HG03097 (cell line): Measurements from ENCODE around the gene DLGAP1.

Experiments
- ATAC-seq: cut with Tn5 transposase; IDR thresholded peaks from one replicate; pipeline ENCODE4 v1.9.1; 2021; ENCODE audit not compliant: unreplicated experiment, low FRiP score

DLGAP1 gene

DNA sequence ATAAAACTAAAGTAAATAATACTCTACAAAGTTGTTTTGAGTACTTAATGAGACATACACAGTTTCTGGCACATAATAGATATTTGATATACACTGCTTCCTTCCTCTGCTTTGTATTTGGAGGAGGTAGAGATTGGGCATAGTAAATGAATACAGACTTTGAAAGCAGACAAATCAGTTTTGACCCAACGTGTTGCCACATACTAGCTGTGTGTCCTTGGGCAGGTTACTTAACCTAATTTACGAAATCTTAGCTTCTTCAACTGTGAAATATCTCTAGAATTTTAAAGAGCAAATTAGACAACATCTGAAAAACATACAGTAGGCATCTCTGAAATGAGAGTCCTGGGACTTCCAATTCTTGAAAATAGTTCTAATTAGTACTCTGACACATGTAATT, 579.7 kb downstream of the DLGAP1 start:
- no peak for ATAC-seq

DNA sequence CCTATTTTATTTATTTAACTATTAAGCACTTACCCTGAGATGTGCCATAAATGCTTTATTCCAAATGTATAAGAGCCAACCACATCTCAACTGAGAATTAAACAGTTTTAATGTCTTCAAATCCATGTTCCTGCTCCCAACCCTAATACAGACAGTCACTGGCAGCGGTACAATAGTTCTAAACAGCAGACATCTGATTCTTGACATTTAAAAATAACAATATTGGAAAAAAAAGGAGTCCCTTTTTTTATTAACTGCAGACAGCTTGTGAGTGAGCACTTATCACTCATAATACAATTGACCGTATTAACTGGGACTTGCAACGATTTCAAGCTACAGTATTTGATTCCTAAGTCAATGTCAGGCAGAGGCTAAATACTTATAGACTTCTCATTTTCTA, 580.5 kb downstream of the DLGAP1 start:
- no peak for ATAC-seq

DNA sequence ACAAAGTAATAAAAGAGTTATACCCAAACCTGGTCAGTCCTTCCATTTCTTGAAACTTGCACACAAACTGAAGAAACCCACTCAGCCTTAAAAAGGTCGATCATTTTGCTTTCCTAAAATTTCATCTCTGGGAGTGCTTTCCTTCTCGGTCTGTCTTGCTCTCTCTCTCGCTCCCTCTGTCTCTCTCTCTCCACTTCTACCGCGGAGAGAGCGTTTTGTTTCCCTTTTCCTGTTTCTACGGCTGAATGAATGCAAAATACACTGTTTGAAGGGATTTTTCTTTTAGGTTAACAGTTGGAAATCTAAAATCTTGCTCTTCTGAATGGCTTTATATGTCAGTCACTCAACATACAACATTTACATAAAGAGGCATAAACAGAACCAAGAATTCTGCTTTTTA, 581.0 kb downstream of the DLGAP1 start:
- no peak for ATAC-seq

DNA sequence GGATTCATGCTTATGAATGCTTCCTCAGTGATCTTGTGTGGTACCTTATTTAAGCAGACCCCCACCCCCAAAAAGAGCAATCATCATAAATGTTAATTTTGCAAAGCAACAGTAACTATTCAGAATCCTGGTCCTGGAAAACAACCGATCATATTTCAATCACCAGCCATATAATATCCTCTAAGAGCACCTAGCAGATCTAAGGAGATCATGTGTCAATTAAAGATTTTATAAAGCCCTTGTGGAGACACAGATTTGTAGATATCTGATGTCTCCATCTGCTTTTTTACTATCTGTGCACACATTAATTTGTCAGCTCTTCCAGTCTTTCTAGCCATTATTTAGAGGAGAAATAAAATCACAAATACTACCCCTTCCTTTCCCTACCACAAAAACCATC, 581.4 kb downstream of the DLGAP1 start:
- no peak for ATAC-seq

DNA sequence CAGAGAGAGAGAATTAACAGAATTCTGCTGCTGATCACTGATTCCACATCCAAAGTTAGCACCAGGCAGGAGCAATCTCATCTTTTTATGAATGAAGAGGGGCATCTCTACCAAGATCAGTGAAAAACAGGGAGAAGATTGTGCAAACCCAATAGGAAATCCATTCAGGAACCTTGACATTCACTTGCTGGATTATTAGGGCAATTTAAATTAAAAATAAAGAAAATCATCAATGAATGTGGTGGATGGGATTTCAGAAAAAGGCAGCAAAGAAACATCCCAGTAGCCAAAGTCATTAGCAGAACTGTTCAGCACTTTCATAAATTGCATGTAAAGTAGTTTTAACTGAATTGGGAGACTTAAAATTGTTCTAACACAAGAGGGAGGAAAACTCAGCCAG, 581.9 kb downstream of the DLGAP1 start:
- ATAC-seq = no peak

DNA sequence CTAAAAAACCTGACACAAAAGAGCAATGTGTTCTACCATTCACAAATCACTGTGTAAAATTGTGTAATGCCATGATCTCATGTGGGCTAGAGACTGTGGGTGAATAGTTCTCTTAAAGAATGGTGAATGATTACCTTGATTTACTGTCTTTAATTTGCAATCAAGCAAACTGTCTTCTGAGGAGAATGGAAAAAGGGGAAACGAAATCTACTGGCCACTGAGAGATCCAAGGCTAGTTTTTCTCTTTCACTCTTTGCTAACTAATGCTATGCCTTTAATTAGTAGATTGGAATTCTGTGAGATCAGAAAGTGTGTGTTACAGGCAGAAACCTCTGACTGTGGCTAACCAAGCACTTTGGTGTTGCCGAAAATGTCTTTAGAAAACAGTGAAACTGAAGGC, 582.5 kb downstream of the DLGAP1 start:
- ATAC-seq = no peak

DNA sequence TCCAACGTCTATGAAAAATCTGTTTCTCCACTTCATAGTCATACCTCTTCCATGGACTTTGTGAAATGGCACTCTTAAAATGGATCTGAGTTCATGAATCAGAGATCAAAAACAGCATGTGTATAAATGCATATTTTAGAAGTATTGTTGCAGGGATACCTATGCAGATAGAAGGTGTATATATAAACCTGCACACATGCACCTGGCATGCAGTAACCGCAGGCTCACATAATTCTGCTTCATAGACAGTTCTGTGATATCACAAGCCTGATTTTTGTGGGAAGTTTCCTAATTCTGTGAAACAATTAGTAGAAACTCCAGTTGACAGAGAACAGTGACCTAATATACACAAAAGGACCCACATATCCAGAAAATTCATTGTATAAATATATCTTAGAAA, 583.4 kb downstream of the DLGAP1 start:
- no peak for ATAC-seq

DNA sequence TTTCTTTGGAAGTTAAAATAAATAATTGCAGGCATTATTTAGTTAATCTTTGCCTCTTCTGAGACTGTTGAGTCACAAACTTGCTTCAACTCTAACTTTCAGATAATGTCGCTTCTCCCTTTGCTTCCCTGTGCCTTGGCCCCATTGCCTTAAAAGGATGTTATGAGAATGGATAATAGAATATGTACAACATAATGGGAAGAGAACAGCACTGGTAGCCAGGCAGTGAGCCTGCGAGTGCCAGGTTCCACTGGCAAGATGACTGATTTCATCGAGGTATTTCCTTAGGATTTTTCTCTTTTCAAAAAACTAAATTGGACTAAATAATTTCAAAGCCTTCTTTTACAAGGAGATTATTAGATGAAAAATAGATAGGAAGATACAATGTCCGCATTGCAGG, 584.2 kb downstream of the DLGAP1 start:
- ATAC-seq = no peak

DNA sequence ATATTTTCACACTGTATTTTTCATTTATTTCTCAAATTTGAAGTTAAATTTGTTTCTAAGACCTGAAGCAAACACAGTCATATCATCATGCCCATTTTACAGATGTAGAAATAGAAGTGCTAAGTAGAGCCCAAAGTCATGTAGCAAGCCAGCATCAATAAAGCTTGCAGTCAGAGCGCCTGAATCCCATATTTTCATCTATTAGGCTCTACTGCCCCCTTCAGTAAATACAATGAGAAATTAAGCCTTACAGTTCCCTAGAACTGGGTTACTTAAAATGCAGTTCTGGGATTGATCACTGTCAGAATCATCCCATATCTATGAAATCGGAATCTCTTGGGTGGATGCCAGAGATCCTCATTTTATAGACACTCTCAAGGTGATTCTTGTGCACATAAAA, 585.3 kb downstream of the DLGAP1 start:
- no peak for ATAC-seq

DNA sequence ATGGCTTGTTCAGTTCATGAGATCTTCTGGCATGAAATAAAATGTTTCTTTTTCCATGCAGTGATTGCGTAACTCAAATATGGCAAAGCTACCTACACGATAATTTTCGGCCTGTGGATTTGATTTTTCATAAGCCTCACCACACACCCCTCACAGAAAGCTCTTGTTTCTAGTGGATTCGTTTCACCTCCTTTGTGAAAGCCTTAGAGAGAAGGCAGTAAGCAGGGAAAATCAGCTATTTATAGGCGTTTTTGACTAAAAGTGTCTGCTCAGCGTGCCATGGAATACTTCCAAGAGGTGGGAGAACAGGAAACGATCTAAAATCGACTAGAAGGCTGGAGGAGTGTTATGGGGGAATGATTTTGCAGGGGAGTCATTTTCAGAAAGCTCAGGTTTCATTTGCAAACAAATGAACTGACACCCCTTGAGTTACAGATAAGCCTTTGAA, 587.2 kb downstream of the DLGAP1 start:
- no peak for ATAC-seq

DNA sequence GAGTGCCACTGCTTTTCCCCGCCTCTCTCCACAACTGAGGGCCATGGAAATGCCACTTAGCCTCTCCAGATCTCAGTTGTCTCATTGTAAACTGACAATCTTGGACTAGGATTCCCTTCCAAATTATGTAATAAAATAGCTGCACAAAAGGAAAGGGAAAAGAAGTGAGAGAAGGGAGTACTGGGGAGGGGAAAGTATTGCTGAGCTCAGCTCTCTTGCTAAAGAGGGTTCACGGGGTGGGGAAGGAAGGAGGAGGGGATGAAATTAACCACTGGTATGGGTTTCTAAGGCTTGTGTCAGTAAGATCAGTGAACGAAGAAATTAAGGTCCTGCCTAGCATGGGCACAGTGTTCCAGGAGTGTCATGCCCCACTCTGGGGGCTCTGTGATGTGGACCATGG, 587.9 kb downstream of the DLGAP1 start:
- ATAC-seq = no peak

DNA sequence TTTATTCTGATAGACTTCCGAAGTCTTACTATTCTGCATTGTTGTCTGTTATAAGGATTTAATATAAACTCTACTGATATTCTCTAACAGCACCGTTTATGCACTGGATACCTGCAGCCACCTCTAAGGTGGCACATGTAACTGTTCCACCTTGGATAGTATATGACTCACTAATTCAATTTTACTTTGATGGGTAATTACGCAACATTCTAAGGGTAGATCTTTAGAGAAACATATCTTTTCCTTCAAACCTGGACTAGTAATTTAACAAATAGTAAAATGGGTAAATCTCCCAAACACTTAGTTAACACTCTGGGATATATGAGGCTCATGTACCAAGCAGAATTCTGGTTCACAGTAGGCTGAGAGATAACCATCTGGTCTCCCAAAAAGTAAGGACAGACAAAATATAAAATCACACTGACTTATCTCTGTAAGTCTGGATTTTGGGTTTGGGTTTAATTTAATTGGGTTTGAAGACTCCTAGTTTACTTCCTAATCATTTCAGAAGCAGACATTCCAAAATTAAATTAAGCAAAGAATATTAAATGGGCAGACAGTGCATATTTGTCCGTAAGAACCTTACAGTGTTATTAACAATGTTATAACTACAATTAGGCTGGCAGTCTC, 590.3 kb downstream of the DLGAP1 start:
- ATAC-seq = no peak

DNA sequence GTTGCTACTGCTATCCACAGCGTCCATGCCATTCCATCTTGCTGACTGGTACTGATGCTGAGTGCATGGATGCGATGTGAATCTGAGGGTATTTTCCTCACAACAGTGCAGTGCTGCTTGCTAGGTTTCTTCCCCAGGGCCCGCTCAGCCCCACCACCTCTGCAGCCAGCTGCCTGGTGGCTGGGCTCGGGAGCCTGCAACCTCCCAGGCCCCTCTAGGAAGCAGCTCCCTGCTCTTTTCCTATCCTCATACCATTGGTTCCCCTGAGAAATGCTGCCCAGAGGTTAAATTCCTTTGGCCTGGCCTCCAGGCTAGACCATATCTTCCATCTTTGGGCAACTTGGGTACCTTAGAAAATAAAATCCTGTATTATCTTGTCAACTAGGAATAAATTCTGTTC, 591.5 kb downstream of the DLGAP1 start:
- no peak for ATAC-seq

DNA sequence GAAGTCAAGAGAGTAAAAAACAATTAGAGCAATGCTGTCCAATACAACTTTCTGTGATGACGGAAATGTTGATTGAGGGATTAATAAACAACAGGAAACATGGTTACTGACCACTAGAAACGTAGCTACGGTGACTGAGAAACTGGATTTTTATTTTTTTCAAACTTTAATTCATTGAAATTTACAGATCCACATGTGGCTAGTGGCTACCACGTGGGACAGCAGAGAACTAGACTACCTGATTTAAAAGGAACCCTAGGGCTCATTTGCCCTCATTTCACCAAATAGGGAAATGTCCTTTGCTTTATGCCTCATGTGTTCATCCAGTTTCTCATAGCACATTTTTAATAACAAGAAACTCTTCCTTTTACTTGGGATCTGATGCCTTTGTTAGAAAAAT, 592.1 kb downstream of the DLGAP1 start:
- ATAC-seq = no peak

DNA sequence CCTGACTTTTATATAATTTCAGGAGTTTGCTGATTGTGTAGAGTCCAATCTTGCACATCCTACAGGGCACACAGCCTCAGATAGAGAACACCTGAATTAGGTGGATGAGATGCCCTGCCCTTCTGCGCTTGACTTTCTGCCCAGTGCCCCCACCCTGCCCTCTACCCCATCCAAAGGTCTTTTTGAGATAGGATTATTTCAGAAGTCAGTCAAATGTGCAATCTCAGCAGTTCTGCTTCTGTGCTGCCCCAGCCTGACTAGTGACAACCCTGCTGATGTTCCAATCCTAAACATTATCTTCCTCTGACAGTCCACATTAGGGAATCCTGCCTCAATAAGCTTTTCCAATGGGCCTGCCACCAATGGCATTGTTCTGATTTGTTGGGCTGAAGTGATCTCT, 593.6 kb downstream of the DLGAP1 start:
- no peak for ATAC-seq

DNA sequence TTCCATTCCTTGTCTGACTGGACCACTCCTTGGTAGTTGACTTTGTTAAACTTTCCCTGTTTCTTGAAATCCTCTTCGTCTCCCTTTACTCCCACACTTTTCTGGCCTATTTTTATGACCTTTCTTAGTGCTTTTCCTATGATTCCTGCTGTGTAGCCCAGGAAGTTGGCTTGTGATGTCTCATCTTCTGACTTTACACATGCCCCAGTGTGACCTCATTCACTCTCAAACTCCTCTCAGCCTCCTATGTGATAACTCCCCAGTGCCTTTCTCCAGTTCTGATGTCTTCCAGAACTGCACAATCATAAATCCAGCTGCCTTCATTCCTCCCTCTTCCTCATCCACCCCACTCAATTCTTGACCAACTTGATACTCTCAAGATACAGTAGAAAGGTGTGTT, 597.6 kb downstream of the DLGAP1 start:
- no peak for ATAC-seq

DNA sequence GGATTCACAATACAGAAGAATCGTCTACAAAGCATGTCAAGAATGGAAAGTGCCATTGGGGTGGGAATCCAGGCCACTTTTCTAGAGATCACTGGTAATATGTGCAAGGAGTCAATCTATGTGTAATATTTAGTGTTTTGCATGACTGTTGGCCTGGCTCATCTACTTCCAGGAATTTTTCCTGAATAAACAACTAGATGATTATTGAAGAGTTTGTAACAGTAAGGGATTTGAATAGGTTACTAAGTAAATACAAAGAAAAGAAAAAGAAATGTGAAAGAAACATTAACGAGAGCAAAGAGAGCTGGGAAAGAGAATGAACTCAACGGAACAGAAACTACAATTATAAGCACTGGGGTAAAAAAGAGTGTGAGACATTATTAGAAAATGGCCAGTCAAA, 599.1 kb downstream of the DLGAP1 start:
- no peak for ATAC-seq

DNA sequence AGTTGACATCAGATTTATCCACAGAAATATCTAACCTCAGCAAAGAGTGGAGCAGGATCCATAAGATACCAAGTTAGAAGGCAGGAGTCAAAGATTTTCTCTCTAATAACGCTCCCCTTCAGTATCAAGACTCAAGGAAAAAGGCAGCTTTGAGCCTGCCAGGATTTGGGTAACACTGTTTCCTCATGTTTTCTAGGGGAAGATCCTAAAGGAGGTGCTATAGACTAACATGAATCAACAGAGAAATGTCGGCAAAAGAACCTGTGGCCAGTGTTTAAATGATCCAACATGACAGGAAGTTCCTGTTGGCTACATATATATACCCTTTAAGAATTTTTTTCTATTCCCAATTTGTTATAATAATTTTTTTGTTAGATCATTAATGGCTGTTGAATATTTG, 602.8 kb downstream of the DLGAP1 start:
- no peak for ATAC-seq

DNA sequence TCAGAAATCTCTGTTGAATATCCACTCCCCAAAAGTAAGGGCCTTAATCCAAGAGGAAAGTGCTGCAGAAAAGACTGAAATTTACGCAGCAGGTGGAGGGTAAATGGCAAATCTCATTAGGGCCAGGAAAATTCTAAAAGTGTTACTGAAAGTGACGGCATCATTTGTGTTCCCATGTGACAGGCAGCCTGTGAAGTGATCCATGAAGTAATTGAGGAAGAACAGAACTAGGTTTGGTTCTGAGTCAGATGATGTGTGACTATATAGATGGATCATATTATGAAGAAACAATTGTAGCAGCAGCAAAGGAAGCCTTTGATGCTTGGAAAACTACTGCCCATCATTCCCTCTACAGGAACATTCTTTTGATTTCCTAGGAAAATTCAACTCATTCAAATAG, 603.9 kb downstream of the DLGAP1 start:
- no peak for ATAC-seq

DNA sequence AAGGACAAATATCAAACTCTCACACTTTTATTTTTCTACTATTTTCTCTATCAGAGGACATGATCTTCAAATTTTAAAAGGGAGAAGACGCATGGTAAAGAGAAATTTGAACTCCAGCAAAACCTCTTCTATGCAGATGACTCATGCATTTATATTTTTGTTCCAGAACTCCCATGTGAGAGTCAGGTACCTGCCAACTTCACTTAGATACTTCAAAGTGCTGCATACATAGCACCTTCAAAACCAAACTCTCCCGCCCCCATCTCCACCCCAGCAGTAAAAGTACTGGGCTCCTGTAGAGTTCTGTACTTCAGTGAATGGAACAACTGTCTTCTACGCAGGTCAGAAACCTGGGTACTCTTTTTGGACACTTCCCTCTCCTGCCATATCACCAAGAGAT, 606.8 kb downstream of the DLGAP1 start:
- no peak for ATAC-seq

DNA sequence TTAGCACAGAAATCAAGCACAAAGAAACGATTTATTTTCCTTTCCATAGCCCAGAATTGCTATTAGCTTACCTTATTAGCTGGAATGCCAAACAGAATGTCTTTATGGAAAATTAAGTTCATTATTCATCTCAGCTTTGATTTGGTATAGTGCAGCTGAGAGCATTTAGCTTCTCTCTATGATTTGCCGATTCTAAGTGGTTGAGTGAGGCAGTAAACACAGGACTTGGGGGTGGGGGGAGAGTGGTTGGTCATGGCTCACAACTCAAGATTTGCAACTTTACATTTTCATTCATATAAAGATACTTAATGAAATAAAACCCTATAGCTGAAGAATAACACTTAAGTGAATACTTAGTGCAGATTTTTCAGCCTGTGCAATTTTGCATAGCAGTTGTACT, 609.9 kb downstream of the DLGAP1 start:
- ATAC-seq = no peak

DNA sequence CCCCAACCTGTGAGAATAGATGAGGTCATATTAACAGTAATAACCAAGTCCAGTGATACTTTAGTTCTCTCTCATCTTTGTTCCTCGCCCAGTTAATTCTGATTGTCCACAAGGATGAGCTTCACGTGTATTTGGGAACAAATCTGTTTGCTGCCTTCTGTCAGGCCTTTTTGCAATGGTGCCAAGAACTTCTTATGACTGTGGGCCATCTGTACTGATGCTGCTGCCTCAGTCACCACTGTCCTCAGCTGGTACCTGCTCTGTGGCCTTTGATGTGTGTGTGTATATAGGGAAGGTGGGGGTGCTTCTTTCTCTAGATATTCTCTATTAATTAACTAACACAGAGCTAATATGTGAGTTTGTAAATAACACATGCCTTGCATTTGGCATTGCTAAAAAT, 612.3 kb downstream of the DLGAP1 start:
- no peak for ATAC-seq

DNA sequence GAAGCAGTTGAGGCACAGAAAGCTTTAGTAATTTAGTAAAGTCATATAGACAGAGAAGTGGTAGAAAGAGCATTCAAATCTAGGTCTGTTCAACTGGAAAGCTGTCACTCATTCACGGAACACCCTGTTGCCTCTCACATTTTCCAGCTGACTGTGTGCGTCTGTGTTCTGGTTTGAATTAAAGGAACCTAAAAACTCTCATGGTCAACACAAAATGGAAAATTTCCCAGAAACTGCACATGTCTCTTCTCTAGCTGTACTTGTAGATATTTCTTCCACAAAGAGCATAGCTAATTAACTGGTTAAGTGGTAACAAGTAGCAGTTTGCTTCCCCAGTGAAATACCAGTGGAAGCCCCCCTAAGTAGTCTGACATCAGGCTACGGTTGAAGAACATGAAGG, 614.3 kb downstream of the DLGAP1 start:
- ATAC-seq = no peak
